Fibroblast of skin of left quadriceps (primary cell): ENCODE results near the gene NPB.

Source experiments
- DNase-seq, 2 experiments: peaks; one replicate each; pipeline ENCODE4 v3.0.0-alpha.2; 2013; ENCODE audit warnings: low read depth in 2 of 2

Gene NPB

DNA sequence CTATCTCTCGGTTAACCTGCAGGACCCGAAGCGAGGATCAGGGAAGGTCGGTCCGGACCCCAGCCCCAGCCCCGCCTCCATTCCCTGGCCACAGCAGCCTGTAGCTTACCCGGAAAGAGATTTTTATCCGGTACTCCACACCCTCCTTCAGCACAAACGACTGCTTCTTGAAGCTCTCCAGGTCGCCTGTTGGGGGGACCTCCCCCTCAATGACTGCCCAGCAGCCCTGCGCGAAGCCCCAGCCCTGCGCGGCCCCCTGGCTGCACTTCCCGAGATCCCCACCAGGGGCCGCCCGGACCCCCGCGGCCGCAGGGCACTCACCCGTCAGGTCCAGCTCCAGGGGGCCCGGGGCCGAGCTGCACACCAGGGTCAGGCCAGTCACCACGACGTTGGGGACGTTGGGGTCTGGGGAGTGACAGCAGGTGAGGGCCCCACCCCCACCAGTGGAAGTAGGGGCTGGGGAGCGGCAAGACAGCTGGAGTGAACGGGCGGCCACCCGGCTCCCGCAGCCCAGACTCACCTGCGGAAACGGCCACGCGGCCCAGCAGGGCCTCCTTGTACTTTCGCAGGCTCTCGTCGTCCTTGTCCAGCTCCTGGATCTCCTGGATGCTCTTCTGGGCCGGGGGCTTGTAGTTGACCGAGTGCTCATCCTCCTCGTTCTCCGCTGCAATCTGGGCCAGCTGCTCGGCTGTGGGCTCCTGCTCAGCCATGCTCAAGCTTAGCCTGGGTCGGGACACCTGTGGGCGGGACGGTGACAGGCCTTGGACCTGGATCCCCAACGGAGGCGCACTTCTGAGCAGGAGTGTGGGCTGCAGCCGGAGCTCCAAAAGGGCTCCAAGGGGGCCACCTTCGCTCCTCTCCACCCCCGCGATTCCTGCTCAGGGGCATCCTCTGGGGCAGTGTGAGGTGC lies 32.6 kb upstream of the NPB start:
- DNase-seq = no peak

DNA sequence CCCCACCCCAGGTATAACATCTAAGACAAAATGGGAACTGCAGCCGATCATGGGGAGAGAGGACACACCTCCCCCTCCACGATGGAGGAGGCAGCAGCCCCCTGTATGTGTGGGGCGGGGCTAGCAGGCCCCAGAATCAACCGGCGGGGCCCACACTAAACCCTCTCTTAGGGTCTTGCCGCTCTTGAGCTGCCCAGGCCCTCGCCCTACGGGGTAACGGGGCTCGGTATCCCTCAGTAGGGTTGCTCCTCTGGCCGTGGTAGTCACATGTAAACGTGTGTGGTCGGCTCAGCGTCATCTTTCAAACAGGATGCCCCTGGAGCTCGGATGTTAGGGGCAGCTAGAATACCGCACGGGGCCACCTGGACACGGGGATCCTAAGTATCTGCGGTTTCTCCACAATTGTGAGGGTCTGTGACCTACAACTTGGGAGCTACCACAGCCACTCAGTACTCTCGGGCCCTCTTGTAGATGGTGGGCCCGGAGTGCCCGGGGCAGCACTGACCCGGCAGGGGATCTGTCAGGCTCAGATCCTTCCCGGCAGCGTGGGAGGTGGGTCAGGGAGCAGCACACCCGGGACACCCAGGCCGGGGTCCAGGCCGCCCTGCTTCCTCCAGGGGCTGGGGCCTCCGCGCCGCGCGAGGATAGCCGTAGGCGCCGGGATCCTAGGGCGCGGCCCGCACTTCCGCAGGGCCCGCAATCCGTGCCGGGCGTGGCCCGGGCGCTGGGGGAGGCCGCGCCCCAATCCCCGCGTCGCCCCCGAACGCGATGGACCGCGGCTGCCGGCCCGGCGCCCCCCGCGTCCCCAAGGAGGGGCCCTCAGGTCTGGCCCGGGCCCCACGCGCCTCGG lies 31.7 kb upstream of the NPB start:
- DNase-seq = no peak

DNA sequence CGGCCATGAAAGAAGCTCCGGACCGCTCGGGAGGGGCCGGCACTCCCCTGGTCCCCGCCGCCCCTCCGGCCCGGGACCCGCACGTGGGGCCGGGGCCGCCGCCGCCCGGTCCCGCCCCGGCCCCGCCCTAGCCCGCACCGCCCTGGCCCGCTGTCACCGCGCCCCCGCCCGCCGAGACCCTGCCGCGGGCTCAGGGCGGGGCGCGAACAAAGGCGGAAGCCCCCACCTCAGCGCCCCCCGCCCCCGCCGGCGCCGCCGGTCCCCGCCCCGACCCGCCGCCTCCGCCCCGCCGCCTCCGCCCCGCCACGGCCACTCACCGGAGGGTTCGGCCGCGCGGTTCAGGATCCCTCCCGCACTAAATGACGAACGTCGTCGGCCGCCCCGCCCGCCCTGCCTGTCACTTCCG lies 31.1 kb upstream of the NPB start, which contains the start of gene ARHGDIA:
ARHGDIA (minus strand) TSS at position 357 of the 406 bp plus-strand sequence. CDS start 1,407 bp downstream, outside the sequence.
- no peak for DNase-seq

DNA sequence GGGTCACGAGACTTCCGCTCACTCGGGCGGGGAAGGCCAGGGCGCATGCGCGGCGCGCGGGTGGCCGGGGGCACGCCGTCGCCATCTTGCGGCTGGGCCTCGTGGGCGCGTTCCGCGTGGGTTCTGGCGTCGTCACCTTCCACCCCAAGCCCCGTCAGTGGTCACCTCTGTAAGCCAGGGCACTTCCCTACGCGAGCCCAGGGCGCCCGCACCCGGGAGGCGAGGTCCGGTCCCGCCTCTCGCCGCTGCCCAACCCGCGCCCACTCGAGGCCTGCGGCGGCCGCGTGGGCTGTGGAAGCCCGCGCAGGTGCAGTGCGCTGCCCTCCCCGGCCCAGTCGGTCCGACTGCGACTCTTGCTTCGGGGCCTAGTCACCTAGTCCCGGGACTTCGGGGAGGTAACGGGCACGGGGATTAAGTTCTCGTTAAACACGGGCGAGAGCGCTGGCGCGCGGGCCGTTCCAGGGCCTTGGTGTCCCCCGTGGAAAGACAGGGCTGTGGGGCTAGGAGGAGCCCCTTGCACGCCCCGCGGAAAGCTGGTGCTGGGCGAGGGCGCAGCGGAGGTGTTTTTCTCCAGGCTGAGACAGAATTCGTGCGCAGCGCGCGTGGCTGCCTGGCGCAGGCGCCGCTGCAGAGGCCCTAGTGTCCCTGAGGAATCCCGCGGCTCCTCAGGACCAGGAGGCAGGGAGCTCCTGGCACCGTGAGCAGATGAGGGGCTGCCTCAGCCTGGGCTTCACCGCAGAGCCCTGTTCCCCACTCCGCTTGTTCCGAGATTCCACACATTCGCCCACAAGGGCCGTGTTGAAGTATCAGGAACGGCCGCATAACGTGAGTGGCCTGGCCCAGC lies 30.4 kb upstream of the NPB start:
- peak; percentile 71 to 75 for DNase-seq

DNA sequence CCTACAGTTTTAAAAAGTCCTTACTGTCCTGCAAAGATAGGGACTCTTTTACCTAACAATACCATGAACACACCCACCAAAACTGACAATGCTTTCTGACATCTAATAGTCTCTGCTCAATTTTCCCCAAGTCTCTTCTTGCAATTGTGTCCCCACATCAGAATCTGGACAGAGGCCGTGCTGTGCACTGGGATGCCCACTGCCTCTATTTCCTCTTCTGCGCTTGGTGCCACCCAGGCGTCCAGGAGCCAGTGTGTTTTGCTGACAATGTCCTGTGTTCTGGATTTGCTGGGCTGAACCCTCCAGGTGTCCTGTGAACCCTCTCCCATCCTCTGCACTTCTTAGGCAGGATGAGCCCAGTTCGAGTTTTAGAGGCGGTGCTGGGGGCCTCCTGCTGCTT lies 24.5 kb upstream of the NPB start:
- no peak for DNase-seq

DNA sequence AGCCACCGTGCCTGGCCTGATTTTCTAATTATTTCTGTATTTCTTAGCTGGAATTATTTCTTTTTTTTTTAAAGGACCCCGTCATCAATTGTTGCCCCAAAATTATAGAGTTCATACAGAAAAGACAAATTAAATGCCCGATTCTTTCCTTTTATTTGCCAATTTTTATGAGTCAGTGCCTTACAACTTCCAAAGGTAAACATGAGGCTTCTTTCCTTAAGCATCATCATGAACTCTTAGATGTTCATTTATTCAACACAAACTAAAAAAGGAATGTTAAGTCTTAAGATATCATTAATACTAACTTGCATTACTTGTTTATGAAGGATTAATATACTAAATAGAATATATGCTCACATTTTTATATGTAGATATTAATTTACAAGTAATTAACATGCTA lies 23.7 kb upstream of the NPB start:
- DNase-seq = no peak

DNA sequence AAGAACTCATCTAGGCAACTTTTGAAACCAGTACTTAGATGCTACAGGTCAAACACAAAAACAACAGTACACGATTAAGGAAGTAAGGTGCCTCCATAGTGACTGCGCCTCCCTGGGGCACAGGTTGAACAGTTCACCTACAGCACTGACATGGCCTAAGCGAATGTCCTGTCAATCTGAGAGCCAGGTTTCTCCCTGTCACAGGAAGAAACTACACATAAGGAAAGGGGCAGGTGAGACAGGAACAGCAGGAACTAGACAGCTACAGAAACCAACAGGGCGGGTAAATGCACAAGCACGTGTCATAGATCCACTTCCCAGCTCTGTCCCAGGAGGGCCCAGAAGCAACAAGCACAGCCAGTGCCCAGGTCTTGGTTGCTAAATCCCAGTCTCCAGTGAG lies 22.9 kb upstream of the NPB start:
- no peak for DNase-seq

DNA sequence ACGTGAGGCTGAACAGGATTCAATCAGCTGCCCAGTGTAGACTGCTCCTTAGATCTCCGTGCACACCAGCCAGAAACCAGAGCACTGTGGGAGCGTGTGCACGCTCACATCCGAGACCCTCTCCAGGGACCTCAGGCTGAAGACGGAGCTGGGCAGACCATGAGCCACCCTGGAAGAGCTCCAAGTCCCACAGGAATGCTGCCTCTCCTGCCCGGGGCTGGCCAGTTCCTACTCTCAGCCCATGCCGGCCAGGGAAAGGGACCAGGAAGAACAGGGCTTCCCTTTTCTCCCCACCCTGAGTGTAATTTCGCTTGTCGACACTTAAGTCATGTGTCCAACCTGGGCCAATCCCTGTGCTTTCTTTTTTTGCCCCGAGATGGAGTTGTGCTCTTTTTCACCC lies 17.5 kb upstream of the NPB start:
- DNase-seq = no peak

DNA sequence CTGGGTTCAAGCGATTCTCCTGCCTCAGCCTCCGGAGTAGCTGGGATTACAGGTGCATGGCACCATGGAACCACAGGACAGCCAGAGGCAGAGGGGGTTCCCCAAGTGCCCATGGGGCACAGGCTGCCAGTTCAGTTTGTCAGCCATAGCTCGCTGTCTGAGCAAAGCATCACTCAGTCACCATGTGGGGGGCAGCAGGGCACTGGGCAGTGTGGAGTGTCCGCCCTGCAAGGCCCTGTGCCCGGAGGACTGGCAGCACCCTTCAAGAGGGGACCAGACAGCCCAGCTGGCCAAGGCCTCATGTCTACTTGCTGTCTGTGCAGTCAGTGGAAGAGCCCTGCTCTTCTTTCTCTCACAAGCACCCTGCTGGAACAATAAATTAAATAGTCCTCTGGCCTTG lies 17.1 kb upstream of the NPB start:
- DNase-seq = no peak

DNA sequence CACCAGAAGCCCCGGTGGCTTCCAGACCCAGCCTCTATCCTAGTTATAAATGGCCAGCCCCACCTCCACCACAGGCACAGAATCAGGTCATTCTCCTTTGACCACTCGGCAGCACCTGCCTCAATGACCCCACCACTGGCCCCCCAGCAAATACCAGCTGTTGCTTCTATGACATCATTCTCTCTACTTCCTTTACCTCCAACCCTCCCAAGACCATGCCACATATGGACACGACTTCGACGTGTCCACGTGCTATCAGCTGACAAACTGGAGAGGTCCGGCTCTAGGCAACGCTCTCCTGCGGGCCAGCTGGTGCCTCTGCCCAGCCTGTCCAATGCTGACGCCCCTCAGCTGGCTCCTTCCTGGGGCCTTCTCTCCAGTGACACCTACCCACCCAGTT lies 16.6 kb upstream of the NPB start:
- DNase-seq = no peak

DNA sequence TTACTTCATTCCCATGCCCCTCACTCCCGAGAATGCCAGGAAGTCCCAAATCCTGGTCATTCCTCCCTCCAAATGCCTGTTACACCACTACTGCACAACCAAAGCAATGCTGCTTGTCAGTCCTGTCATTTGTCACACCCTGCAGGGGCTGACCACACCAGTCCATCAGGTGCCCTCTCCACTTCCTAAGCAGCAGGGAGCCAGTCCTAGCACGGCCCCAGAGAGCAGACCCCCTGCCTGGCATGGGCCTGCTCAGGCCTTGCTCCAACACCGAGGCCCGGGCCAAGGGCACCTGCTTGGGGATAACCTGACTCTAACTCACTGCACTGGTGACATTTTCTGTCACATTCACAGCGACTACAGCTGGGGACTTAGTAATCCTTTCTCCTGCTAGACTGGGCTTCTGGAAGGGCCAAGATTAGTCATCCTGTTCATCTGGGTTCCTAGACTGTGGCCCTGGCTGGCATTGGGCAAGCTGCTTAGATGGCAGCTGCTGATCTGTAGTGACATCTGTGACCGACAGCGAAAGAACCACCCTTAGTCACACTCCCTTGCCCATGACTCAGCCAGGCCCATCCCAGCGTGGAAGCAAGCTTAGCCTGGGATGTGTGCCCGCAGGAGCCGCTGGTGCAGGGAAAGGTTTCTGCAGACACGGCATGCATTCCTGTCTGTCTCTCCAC lies 16.0 kb upstream of the NPB start:
- no peak for DNase-seq

DNA sequence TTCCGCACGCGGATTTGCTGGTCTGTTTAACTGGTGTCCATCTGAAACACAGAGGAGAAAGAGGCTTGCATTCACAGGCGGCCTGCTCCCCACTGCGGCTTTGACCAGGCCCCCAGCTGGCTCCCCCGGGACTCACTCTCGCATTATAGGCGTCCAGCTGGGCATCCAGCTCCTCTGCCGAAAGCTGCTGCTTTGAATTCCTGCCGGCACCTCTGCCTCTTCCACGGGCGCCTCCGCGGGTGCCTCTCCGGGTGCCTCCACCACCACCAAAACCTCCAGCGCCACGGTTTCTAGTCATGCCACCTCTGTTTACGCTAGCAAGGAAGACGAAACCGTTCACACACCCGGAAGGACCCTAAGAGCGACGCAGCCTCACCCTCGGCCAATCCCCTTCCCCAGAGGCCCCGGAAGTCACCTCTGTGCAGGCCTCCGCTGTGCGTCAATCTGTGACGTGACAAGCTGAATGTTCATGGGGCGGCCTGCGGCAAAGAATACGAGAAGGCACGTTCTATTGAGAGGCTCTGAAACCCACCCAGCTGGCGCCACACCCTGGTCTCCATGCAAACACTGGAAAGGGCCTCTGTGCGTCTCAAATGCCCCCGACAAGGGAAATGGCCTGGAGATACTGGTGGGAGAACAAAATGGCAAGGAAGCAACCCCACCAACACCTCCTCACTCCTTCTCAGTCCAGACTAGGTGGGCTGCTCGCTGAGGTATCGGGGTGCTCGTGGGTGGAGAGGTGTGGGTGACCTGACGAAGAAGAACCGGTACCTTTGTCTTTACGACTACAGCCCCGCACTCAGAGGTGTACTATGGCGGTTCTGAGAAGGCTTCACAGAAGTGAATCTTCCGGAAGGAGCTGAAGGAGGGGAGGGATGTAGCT lies 13.7 kb upstream of the NPB start:
- no peak for DNase-seq

DNA sequence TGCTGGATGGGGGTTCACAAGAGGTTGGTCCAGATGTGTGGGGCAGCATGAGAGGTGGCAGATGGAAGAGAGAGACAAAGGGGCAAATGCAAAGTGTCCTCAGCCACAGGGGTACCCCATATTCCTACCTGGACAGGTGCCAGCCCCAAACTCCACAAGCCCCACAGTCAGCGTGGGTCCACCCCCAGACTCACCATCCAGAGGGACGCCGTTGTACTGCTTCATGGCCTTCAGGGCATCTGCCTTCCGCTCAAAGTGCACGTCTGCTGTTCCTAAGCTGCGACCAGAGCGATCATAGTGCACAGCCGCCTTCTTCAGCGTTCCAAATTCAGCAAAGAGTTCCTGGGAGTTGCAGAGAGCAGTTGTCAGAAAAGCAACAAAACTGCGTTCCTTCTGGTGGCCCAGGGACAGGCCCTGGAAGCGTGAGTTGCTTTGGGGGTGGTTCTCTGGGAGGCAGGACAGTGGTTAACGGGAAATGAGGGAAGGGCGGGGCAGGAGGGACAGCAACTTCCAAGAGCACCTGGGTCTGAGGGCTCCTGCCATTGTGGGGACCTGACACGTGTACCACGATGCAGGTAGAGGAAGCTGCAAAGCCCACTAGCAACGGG lies 12.9 kb upstream of the NPB start:
- DNase-seq = no peak

DNA sequence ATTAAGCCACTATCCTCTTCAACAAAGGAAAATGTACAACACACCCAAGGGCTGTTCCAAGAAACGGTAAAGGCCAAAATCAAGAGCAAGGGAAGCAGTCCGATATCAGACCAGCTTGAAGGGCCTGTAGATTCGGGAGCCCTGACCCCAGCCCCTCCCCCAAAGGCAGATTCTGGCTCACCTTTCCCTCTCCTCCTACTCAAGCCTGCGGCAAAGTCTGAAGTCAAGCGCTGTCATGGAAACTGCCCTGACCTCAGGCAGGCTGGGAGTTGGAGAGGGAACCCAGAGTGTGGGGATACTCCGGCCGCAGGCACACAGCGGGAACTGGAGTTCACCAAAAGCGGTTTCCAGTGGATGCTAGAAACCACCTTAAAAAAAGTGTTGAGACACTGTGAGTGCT lies 12.4 kb upstream of the NPB start:
- DNase-seq = no peak

DNA sequence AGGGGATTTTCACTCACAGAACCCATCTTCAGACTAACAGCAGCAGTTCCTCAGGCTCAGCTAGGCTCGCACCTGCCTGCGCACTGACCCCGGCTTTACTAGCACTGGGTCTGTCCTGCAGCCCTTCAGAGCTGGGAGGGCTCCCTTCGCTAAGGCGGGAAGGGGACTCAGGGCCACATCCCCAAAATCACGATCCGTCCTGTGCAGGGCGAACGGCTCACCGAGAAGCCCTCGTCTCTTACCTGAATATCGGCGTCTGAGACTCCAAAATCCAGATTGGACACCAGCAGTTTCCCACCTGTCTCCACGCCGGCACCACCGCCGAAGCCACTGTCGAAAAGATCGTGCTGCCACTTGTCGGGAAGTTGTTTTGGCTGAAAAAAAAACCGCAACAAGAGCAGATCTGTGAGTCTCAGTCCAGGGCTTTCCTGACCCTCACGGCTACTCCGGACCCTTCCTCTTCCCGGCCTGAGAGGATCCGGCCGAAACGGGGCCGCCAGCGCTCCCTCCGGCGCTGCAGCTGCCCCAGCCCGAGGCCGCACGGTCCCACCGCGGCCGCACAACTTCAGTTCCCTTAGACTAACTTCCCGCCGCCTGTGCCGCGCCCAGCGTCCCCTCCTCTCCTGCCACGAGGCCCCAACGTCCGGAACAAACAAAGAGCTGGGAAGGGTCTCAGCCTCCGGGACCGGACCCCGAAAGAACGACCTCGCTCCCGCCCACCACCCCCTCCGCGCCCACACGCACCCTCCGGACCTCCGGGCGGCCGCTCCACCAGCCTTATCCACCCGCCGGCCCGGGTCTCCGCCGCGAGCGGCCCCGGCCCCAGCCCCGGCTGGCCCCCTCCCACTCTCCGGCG lies 11.4 kb upstream of the NPB start:
- no peak for DNase-seq

DNA sequence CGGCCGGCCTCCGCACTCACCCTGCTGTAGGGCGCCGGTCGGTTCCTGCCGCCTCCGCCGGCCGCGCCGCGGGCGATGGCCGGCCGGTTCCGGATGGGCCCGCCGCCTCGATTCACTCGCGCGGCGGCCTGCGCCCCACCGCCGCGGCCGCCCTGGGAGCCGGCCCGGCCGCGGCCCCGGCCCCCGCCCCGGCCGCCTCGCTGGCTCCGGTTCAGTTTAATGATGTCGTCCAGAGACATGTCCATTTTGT lies 10.8 kb upstream of the NPB start:
- DNase-seq = no peak

DNA sequence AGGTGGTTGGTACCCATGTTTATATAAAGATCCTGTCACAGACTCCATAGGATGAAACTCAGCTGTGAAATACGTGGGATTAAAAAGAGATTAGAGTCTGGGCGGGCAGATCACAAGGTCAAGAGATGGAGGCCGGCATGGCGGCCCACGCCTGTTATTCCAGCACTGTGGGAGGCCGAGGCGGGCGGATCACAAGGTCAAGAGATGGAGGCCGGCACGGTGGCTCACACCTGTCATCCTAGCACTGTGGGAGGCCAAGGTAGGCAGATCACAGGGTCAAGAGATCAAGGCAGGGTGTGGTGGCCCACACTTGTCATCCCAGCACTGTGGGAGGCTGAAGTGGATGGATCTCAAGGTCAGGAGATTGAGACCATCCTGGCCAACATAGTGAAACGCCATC lies 6.6 kb upstream of the NPB start:
- no peak for DNase-seq

DNA sequence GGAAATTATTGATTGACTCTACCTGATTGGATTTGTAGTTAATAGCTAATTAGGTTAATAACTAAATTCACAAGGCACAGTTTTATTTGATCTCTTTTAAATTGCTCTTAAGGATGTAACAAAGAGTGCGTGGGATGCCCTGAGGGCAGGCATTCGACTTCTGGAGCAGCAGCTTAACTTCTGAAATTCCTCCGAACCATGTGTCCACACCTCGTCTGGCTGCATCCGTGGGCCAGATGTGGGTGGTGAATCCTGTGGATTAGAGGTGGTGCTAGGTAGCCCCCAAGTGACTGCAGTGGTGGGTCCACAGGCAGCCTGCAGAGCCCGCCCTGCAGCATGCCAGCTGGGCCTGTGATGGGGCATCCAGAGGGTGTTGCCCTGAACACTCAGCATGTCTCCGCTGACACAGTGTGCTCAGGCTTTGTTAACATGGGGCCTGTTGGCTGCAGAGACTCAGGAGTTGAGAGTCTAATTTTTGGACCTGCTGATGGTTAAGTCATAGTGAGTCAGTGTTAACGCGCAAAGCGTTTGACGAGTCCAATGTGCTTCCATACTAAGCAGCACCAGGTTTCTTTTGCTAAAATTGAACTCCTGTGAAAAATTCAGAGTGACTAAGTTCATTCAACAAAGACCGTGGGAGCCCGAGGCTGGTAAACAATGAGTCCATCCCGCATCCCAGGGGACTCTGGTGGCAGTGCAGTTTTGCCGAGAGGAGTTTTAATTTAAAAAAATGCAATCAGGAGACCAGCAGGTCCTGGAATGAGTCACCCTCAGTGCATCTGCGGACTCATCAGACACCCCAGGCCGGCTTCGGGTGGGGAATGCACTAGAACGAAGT lies 3.8 kb upstream of the NPB start:
- peak; percentile 66 for DNase-seq
